Neural progenitor cell (in vitro differentiated cells): ENCODE data around the gene ITGA3. TPM values are rescaled to one million over a fixed set of nuclear protein-coding genes. Genes with fewer than 3 reads are reported as not detected.

ENCODE experiments used
- DNase-seq: peaks from one replicate; pipeline ENCODE4 v3.0.0-alpha.2; 2016; ENCODE audit warnings: low spot score
- H2AFZ ChIP-seq: fragments of 200-600 bp; sonication (generic); replicated peaks from 2 replicates; pipeline ENCODE4 v1.6.1; 2016; ENCODE audit warnings: antibody characterized with exemption
- H3F3A ChIP-seq: fragments of 200-600 bp; sonication (generic); 2 replicates; pipeline ENCODE4 v1.6.1; 2016; ENCODE audit warnings: antibody characterized with exemption, low read depth
- H3K27ac ChIP-seq: fragments of 200-600 bp; sonication (generic); 2 replicates; pipeline ENCODE4 v1.5.1; 2016; ENCODE audit warnings: mild to moderate bottlenecking
- H3K27me3 ChIP-seq: fragments of 200-600 bp; sonication (generic); 2 replicates; pipeline ENCODE4 v1.6.1; 2016; ENCODE audit warnings: mild to moderate bottlenecking, moderate library complexity
- H3K36me3 ChIP-seq: fragments of 200-600 bp; sonication (generic); 2 replicates; pipeline ENCODE4 v1.5.1; 2016
- H3K4me1 ChIP-seq: fragments of 200-600 bp; sonication (generic); 2 replicates; pipeline ENCODE4 v1.6.1; 2016; ENCODE audit warnings: mixed run types
- H3K4me2 ChIP-seq: fragments of 200-600 bp; sonication (generic); 2 replicates; pipeline ENCODE4 v1.6.1; 2016
- H3K4me3 ChIP-seq: fragments of 200-600 bp; sonication (generic); 2 replicates; pipeline ENCODE4 v1.5.1; 2016
- H3K79me2 ChIP-seq: fragments of 200-600 bp; sonication (generic); 2 replicates; pipeline ENCODE4 v1.6.1; 2016; ENCODE audit warnings: low read depth
- H3K9ac ChIP-seq: fragments of 200-600 bp; sonication (generic); 2 replicates; pipeline ENCODE4 v1.6.1; 2016
- H3K9me3 ChIP-seq: fragments of 200-600 bp; sonication (generic); 2 replicates; pipeline ENCODE4 v1.5.1; 2016; ENCODE audit warnings: low read depth
- H4K20me1 ChIP-seq: fragments of 200-600 bp; sonication (generic); 2 replicates; pipeline ENCODE4 v1.6.1; 2016; ENCODE audit warnings: low read depth
- H3K27ac Mint-ChIP-seq: 3 replicates; pipeline ENCODE4 v1.8.0; 2021; ENCODE audit warnings: mixed read lengths
- H3K27me3 Mint-ChIP-seq: 2 replicates; pipeline ENCODE4 v1.8.0; 2022; ENCODE audit warnings: low read depth, mild to moderate bottlenecking, inconsistent platforms, moderate library complexity, mixed read lengths; ENCODE audit not compliant: insufficient read depth
- H3K36me3 Mint-ChIP-seq: 3 replicates; pipeline ENCODE4 v1.8.0; 2021; ENCODE audit warnings: mixed read lengths
- H3K4me1 Mint-ChIP-seq: 3 replicates; pipeline ENCODE4 v1.8.0; 2021; ENCODE audit warnings: mixed read lengths
- H3K4me3 Mint-ChIP-seq: 3 replicates; pipeline ENCODE4 v1.8.0; 2021; ENCODE audit warnings: mild to moderate bottlenecking, moderate library complexity, mixed read lengths
- H3K9me3 Mint-ChIP-seq: 3 replicates; pipeline ENCODE4 v1.8.0; 2020; ENCODE audit warnings: mixed read lengths
- CTCF ChIP-seq: fragments of 200-600 bp; sonication (generic); IDR thresholded peaks from 2 replicates; pipeline ENCODE4 v1.5.1; 2017; ENCODE audit warnings: antibody characterized with exemption, mild to moderate bottlenecking
- EZH2 ChIP-seq: fragments of 200-600 bp; sonication (generic); IDR thresholded peaks from 2 replicates; pipeline ENCODE4 v1.6.1; 2017; ENCODE audit warnings: antibody characterized with exemption, mild to moderate bottlenecking, moderate library complexity
- EZH2phosphoT487 ChIP-seq: fragments of 200-600 bp; sonication (generic); IDR thresholded peaks from 2 replicates; pipeline ENCODE4 v1.6.1; 2017; ENCODE audit warnings: antibody characterized with exemption
- total RNA-seq: library from RNA; depleted of rRNA; stranded (reverse); fragments of >200 nt; gene quantifications from 2 replicates; pipeline ENCODE4 v1.2.3, GENCODE V29; 2015; ENCODE audit warnings: low replicate concordance

ITGA3 gene
- total RNA-seq, 1 donor from 2014 or later, result 7.7 TPM

- Mint-ChIP-seq H3K27ac (peak overlapping the region; percentile 82), H3K36me3 (peaks cover 12% of the 10 kb centered on the region), H3K27me3 (peaks cover 16% of the 10 kb centered on the region), H3K4me1 (peaks cover 37% of the 10 kb centered on the region), H3K9me3 (no peaks in the 10 kb centered on the region), H3K4me3 (no peak overlapping the region)
- peaks cover 7% of the 10 kb centered on the region for H4K20me1 ChIP-seq
- H3K36me3 ChIP-seq, result no peaks in the 10 kb centered on the region
- no peaks in the 10 kb centered on the region for H3K79me2 ChIP-seq
- no peak overlapping the region for H3K4me3 ChIP-seq
- no peak for DNase-seq
- H3K4me1 ChIP-seq, result peaks cover 15% of the 10 kb centered on the region
- H3K9ac ChIP-seq, result no peak overlapping the region
- peak overlapping the region; percentile 26 for H3K4me2 ChIP-seq
- H3K9me3 ChIP-seq, result no peaks in the 10 kb centered on the region
- no peaks in the 10 kb centered on the region for H3F3A ChIP-seq
- TF ChIP-seq EZH2phosphoT487 (no peak), EZH2 (no peak), CTCF (no peak)
- no peak overlapping the region for H3K27ac ChIP-seq
- H3K27me3 ChIP-seq, result no peaks in the 10 kb centered on the region
- no peak overlapping the region for H2AFZ ChIP-seq
Observed at GRCh38 chr17:50102164-50102991, 46.5 kb downstream of the ITGA3 start.

- peaks cover 13% of the 10 kb centered on the region for H3K36me3 Mint-ChIP-seq
- TF ChIP-seq CTCF (no peak), EZH2phosphoT487 (no peak), EZH2 (no peak)
- Histone ChIP-seq H3K9ac (no peak overlapping the region), H3K27me3 (no peaks in the 10 kb centered on the region), H4K20me1 (peaks cover 7% of the 10 kb centered on the region), H3K36me3 (no peaks in the 10 kb centered on the region), H2AFZ (no peak overlapping the region), H3K4me1 (peaks cover 15% of the 10 kb centered on the region), H3K27ac (no peak overlapping the region), H3F3A (no peaks in the 10 kb centered on the region), H3K9me3 (no peaks in the 10 kb centered on the region), H3K4me2 (no peak overlapping the region), H3K79me2 (no peaks in the 10 kb centered on the region), H3K4me3 (no peak overlapping the region)
- no peak for DNase-seq
- H3K4me1 Mint-ChIP-seq, result peaks cover 41% of the 10 kb centered on the region
- H3K9me3 Mint-ChIP-seq, result no peaks in the 10 kb centered on the region
- no peak overlapping the region for H3K27ac Mint-ChIP-seq
- H3K4me3 Mint-ChIP-seq, result no peak overlapping the region
- H3K27me3 Mint-ChIP-seq, result peaks cover 14% of the 10 kb centered on the region
Observed at GRCh38 chr17:50103252-50103651, 47.3 kb downstream of the ITGA3 start.

- peaks cover 38% of the 10 kb centered on the region for H3K4me1 Mint-ChIP-seq
- H3K4me2 ChIP-seq, result no peak overlapping the region
- H3K4me3 ChIP-seq, result no peak overlapping the region
- peaks cover 15% of the 10 kb centered on the region for H3K4me1 ChIP-seq
- H3K9me3 ChIP-seq, result no peaks in the 10 kb centered on the region
- TF ChIP-seq CTCF (no peak), EZH2 (no peak), EZH2phosphoT487 (no peak)
- H3K27me3 ChIP-seq, result no peaks in the 10 kb centered on the region
- no peaks in the 10 kb centered on the region for H3K9me3 Mint-ChIP-seq
- no peak overlapping the region for H3K27ac ChIP-seq
- H3K27ac Mint-ChIP-seq, result no peak overlapping the region
- DNase-seq, result no peak
- no peak overlapping the region for H3K9ac ChIP-seq
- H2AFZ ChIP-seq, result no peak overlapping the region
- H3K79me2 ChIP-seq, result no peaks in the 10 kb centered on the region
- peaks cover 14% of the 10 kb centered on the region for H3K27me3 Mint-ChIP-seq
- peaks cover 7% of the 10 kb centered on the region for H4K20me1 ChIP-seq
- H3K36me3 ChIP-seq, result no peaks in the 10 kb centered on the region
- H3K4me3 Mint-ChIP-seq, result no peak overlapping the region
- no peaks in the 10 kb centered on the region for H3F3A ChIP-seq
- peaks cover 10% of the 10 kb centered on the region for H3K36me3 Mint-ChIP-seq
Observed at GRCh38 chr17:50103941-50104340, 48.0 kb downstream of the ITGA3 start.
